ENCODE measurements around the gene ANKUB1.

DNA sequence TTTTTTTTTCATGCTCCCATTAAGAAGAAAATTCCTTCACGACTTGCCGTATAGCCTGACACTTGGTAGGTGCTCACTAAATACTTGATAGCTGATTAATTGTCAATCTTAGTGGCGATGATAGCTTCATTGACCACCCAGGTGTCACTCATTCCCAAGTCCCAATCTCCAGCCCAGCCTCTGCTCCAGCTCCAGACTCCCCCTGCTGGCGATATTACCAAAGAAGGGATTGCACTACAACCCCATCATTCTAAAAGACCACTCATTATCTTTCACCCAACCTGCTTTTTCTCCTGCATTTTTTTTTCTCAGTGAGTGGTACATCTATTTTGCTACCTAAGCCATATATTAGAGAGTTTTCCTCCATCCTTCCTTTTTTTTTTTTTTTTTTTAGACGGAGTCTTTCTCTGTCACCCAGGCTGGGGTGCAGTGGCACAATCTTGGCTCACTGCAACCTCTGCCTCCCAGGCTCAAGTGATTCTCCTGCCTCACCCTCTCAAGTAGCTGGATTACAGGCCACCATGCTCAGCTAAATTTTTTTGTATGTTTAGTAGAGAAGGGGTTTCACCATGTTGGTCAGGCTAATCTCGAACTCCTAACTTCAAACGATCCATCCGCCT is 20.6 kb downstream of the ANKUB1 start:
- TF ChIP-seq HDGF (IDR thresholded peaks at IDR 0.05; ENCODE audit: borderline replicate concordance) (no peak), BHLHE40 (IDR thresholded peaks at IDR 0.05; ENCODE audit: borderline replicate concordance) (no peak), ELF4 (IDR thresholded peaks at IDR 0.05) (no peak), TARDBP (IDR thresholded peaks at IDR 0.05) (no peak), SUZ12 (IDR thresholded peaks at IDR 0.05) (no peak), FOXK2 (IDR thresholded peaks at IDR 0.05) (no peak), NFRKB (IDR thresholded peaks at IDR 0.05) (no peak), CTBP1 (IDR thresholded peaks at IDR 0.05; ENCODE audit: borderline replicate concordance) (no peak), FOXA1 (IDR thresholded peaks at IDR 0.05) (no peak), ZNF384 (IDR thresholded peaks at IDR 0.05) (no peak)
